ENCODE results near the gene MBNL3.

MBNL3 gene, protein sequence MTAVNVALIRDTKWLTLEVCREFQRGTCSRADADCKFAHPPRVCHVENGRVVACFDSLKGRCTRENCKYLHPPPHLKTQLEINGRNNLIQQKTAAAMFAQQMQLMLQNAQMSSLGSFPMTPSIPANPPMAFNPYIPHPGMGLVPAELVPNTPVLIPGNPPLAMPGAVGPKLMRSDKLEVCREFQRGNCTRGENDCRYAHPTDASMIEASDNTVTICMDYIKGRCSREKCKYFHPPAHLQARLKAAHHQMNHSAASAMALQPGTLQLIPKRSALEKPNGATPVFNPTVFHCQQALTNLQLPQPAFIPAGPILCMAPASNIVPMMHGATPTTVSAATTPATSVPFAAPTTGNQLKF

GRCh38 chrX:132488819-132489577 lies at the start of gene MBNL3:
MBNL3 (minus strand) TSS chrX:132489038; CDS start chrX:132439611, 49,427 bp downstream.
- DNase-seq, result peak; percentile 83

GRCh38 chrX:132533409-132533808 lies 44.6 kb upstream of the MBNL3 start:
- DNase-seq, result no peak

- no peak for DNase-seq
Observed at GRCh38 chrX:132532913-132533312, 44.1 kb upstream of the MBNL3 start.

DNA sequence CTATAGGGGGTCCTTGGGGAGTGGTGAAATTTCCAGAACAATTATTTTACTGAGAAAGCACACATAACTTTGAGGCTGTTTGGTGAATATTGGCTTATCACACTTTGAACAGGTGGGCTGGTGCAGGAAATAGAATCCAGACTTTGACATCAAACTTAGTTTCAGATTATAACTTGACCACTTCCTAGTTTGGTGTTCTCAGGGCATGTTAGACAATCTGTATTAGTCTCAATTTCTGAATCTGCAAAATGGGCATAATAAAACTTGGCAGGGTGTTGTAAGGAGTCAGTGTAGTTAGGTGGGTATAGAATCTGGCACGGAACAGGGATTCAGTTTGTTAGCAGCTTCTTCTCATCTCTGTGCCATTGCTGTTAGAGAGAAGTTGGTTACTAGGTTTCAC lies 43.3 kb upstream of the MBNL3 start:
- no peak for DNase-seq

DNA sequence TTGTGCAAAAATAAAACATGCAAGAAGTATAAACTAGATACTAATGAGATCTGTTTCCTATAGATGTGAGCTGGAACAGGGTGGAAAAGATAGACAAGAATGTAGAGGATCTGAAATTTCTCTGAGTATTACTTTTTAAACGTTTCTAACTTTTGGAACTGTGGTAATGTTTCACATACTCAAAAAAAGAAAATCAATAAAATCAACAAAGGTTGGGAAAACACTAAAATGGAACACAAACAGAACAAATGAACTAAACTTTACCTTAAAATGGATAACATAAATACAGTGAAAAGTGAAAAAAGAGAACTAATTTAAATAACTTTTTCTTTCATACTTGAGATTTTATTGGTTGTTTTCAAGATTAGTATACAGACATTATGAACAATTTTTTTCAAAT lies 32.0 kb upstream of the MBNL3 start:
- DNase-seq, result no peak

GRCh38 chrX:132520213-132520612 lies 31.4 kb upstream of the MBNL3 start:
- DNase-seq, result no peak

GRCh38 chrX:132518401-132518800 lies 29.6 kb upstream of the MBNL3 start:
- DNase-seq, result no peak

DNA sequence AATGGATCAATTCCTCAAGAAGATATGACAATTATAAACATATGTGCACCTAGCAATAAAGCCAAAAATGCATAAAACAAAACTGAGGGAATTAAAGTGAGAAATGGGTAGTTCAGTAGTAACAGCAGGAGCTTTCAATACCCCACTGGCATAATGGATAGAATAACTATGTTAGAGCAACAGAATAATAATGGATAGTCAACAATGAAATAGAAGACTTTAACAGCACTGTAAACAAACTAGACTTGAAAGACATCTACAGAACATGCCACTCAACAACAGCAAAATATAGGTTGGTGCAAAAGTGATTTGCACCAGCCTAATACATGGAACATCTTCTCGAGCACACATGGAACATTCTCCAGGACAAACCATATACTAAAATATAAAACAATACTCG lies 20.0 kb upstream of the MBNL3 start:
- no peak for DNase-seq

GRCh38 chrX:132505116-132505515 lies 16.3 kb upstream of the MBNL3 start:
- no peak for DNase-seq

GRCh38 chrX:132504417-132504816 lies 15.6 kb upstream of the MBNL3 start:
- no peak for DNase-seq

DNA sequence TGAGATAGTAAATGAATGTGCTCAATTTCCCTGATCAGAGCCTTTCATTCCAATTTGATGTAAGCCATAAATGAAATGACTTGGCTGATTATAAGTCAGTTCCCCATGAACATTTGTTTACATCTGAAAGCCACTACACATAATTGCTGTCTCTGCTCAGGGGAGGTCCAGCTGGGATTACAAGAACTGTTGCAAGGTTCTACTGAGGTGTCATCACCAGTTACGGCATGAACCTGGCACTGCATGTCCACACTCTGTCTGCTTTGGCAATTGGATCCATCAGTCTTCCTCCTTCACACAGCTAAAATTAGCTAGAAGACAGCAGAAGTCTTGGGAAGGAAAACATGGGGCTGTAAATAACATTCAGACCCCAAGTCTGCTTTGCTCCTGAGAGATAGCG lies 12.8 kb upstream of the MBNL3 start:
- no peak for DNase-seq

GRCh38 chrX:132497432-132497831 lies 8.6 kb upstream of the MBNL3 start:
- DNase-seq, result no peak

- no peak for DNase-seq
Observed at GRCh38 chrX:132493095-132493494, 4.3 kb upstream of the MBNL3 start.

DNA sequence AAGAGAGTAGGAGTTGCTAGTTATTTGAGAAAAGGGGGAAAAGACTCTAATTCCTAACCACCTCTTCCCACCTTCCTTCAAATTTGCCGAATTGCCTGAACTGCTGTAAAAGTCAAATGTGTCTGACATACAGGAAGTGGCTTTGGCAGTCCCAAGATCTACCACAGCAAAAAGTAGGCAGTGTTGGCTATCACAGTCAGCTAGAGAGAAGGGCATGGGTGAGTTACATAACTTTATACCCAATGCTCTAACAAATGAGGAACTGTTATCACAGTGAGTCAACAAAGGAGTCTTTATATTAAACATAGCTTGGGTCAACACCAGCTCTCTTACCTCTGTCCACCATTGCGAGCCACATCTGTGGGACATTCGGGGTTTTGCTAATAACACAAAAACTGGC lies 2.4 kb upstream of the MBNL3 start:
- no peak for DNase-seq

DNA sequence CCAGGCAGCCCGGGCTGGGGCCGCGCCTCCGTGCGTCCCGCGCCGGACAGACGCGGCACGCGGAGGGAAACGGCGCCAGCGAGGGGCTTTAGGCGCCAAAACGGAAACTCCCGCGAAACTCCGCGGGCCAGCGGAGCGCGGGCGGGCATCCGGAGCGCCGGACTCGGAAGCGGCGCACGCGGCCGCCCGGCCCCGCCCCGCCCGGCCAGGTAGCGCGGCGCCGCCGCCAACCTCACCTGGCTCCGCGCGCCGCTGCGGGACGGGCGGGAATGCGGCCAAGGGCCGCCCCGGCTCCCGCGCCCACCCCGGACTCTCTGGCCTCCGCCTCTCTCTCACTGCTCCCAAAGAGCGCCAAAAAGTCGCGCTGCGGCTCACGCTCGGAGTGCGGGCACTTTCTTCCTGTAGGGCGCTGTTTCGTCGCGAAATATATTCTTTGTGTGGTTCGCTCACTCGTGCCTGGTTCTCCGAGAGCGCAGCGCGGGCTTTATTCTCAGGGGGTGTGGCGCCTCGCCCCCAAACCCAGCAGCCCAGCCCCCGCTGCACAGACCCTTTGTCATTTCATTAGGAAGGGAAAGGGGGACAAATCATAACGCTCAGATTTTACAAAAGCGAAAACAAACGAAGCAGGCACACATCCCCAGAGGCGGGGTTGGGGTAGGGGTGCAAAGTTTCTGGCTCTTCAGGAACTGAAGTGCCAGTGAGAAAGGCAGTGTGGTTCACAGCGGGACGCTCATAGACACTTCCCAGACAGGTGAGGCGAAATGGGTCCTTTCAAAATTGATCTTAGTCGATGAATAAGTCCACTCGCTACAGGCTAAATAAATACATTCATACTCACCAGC lies 961 bp upstream of the MBNL3 start:
- DNase-seq, result peak; percentile 40

- DNase-seq, result no peak
Observed at GRCh38 chrX:132488180-132488705, 595 bp downstream of the MBNL3 start.

DNA sequence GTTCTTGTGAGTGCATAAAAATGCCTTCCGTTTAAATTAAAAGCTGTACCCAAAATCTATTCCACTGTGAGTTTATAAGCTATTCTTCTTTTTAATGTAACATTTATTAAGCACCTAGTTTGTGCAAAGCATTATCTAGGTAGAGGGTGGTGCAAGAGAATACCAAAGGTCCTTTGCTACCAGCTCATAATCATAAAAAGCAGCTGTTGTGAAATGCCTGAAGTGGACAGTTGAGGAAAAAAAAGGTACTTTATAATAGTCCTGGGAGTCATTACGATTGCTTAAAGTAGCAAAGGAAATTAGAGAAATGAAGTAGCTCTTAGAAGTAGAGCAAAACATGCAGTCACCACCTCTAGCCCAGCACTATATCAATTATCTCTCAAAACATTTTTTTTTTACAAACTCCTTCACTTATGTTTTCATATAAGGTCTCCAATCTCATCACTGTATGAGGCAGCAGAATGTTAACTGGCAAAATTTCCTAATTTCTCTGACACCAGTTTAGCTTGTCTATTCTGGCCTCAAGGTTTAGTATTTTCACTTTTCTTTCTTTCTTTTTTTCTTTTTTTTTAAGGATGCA lies 2.1 kb downstream of the MBNL3 start:
- no peak for DNase-seq

- DNase-seq, result no peak
Observed at GRCh38 chrX:132483951-132484350, 4.9 kb downstream of the MBNL3 start.

- DNase-seq, result no peak
Observed at GRCh38 chrX:132483488-132483887, 5.3 kb downstream of the MBNL3 start.

- no peak for DNase-seq
Observed at GRCh38 chrX:132482632-132483031, 6.2 kb downstream of the MBNL3 start.

DNA sequence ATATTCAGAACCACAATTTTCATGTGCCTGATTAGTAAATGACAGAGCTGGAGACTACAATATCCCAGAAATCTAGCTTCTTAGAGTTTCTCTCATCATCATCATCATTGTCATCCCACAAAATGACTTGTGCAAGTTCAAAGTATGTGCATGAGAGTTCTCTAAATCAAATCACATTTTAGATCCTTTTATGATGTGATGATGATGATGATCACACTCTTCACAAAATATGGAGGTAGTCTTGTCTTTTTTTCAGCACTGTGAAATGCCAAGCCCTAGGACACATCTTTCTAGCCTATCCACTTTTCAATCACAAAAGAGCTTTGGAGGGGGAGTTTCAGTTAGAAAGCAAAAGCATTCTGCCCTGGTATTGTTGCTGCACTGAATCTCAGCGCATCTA lies 7.4 kb downstream of the MBNL3 start:
- no peak for DNase-seq

DNA sequence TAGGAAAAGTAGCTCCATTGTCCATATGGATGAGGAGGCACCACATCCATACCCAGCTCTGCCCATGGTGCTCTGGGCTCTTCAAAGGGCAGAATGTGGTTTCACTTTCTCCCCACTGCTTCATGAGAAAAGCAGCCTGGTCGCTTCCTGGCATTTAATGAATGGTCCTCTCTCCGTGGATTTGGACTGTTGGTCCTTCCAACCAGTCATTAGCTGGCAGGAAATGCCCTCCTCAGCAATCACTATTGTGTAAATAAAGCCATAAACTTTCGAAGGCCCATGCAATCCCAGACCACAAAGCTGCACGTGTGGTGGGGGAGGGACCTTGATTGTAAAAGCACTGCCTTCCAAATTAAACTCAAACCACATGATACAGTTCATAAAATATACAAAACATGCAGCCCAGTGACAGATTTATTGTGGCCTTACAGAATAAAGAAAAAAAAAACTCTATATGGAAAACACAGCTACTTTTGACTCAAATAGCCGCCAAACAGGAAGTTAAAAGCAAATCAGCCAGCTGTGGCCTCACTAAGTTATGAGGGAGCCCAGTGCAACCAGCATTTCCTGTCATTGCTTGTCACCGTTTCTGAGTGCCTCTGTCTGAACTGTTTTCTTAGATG lies 8.1 kb downstream of the MBNL3 start:
- peak; percentile 43 for DNase-seq
